Neural progenitor cell (in vitro differentiated cells): ENCODE results near the gene RPTOR. TPM values are rescaled to one million over a fixed set of nuclear protein-coding genes. Genes with fewer than 3 reads are reported as not detected.

ENCODE experiments used
- DNase-seq: peaks from one replicate; pipeline ENCODE4 v3.0.0-alpha.2; 2016; ENCODE audit warnings: low spot score
- H2AFZ ChIP-seq: fragments of 200-600 bp; sonication (generic); replicated peaks from 2 replicates; pipeline ENCODE4 v1.6.1; 2016; ENCODE audit warnings: antibody characterized with exemption
- H3F3A ChIP-seq: fragments of 200-600 bp; sonication (generic); 2 replicates; pipeline ENCODE4 v1.6.1; 2016; ENCODE audit warnings: antibody characterized with exemption, low read depth
- H3K27ac ChIP-seq: fragments of 200-600 bp; sonication (generic); 2 replicates; pipeline ENCODE4 v1.5.1; 2016; ENCODE audit warnings: mild to moderate bottlenecking
- H3K27me3 ChIP-seq: fragments of 200-600 bp; sonication (generic); 2 replicates; pipeline ENCODE4 v1.6.1; 2016; ENCODE audit warnings: mild to moderate bottlenecking, moderate library complexity
- H3K36me3 ChIP-seq: fragments of 200-600 bp; sonication (generic); 2 replicates; pipeline ENCODE4 v1.5.1; 2016
- H3K4me1 ChIP-seq: fragments of 200-600 bp; sonication (generic); 2 replicates; pipeline ENCODE4 v1.6.1; 2016; ENCODE audit warnings: mixed run types
- H3K4me2 ChIP-seq: fragments of 200-600 bp; sonication (generic); 2 replicates; pipeline ENCODE4 v1.6.1; 2016
- H3K4me3 ChIP-seq: fragments of 200-600 bp; sonication (generic); 2 replicates; pipeline ENCODE4 v1.5.1; 2016
- H3K79me2 ChIP-seq: fragments of 200-600 bp; sonication (generic); 2 replicates; pipeline ENCODE4 v1.6.1; 2016; ENCODE audit warnings: low read depth
- H3K9ac ChIP-seq: fragments of 200-600 bp; sonication (generic); 2 replicates; pipeline ENCODE4 v1.6.1; 2016
- H3K9me3 ChIP-seq: fragments of 200-600 bp; sonication (generic); 2 replicates; pipeline ENCODE4 v1.5.1; 2016; ENCODE audit warnings: low read depth
- H4K20me1 ChIP-seq: fragments of 200-600 bp; sonication (generic); 2 replicates; pipeline ENCODE4 v1.6.1; 2016; ENCODE audit warnings: low read depth
- H3K27ac Mint-ChIP-seq: 3 replicates; pipeline ENCODE4 v1.8.0; 2021; ENCODE audit warnings: mixed read lengths
- H3K27me3 Mint-ChIP-seq: 2 replicates; pipeline ENCODE4 v1.8.0; 2022; ENCODE audit warnings: low read depth, mild to moderate bottlenecking, inconsistent platforms, moderate library complexity, mixed read lengths; ENCODE audit not compliant: insufficient read depth
- H3K36me3 Mint-ChIP-seq: 3 replicates; pipeline ENCODE4 v1.8.0; 2021; ENCODE audit warnings: mixed read lengths
- H3K4me1 Mint-ChIP-seq: 3 replicates; pipeline ENCODE4 v1.8.0; 2021; ENCODE audit warnings: mixed read lengths
- H3K4me3 Mint-ChIP-seq: 3 replicates; pipeline ENCODE4 v1.8.0; 2021; ENCODE audit warnings: mild to moderate bottlenecking, moderate library complexity, mixed read lengths
- H3K9me3 Mint-ChIP-seq: 3 replicates; pipeline ENCODE4 v1.8.0; 2020; ENCODE audit warnings: mixed read lengths
- CTCF ChIP-seq: fragments of 200-600 bp; sonication (generic); IDR thresholded peaks from 2 replicates; pipeline ENCODE4 v1.5.1; 2017; ENCODE audit warnings: antibody characterized with exemption, mild to moderate bottlenecking
- EZH2 ChIP-seq: fragments of 200-600 bp; sonication (generic); IDR thresholded peaks from 2 replicates; pipeline ENCODE4 v1.6.1; 2017; ENCODE audit warnings: antibody characterized with exemption, mild to moderate bottlenecking, moderate library complexity
- EZH2phosphoT487 ChIP-seq: fragments of 200-600 bp; sonication (generic); IDR thresholded peaks from 2 replicates; pipeline ENCODE4 v1.6.1; 2017; ENCODE audit warnings: antibody characterized with exemption
- total RNA-seq: library from RNA; depleted of rRNA; stranded (reverse); fragments of >200 nt; gene quantifications from 2 replicates; pipeline ENCODE4 v1.2.3, GENCODE V29; 2015; ENCODE audit warnings: low replicate concordance

RPTOR gene
- total RNA-seq, 1 donor from 2014 or later, result 7.4 TPM

- H2AFZ ChIP-seq, result no peak overlapping the region
- no peaks in the 10 kb centered on the region for H3K36me3 ChIP-seq
These were observed 314.6 kb downstream of the RPTOR start for GRCh38 chr17:80859002-80859941.

GRCh38 chr17:80860101-80860671 is 315.5 kb downstream of the RPTOR start:
- Histone ChIP-seq H3K9me3 (no peaks in the 10 kb centered on the region), H3K9ac (no peak overlapping the region), H3K79me2 (no peaks in the 10 kb centered on the region), H3K27ac (no peak overlapping the region), H4K20me1 (no peaks in the 10 kb centered on the region), H3K27me3 (no peaks in the 10 kb centered on the region), H3K36me3 (no peaks in the 10 kb centered on the region), H3K4me1 (peaks cover 11% of the 10 kb centered on the region), H3F3A (peaks cover 6% of the 10 kb centered on the region), H3K4me3 (no peak overlapping the region), H2AFZ (no peak overlapping the region), H3K4me2 (peak overlapping the region; percentile 5)
- Mint-ChIP-seq H3K4me3 (no peak overlapping the region), H3K27me3 (peaks cover 4% of the 10 kb centered on the region), H3K4me1 (peaks cover 22% of the 10 kb centered on the region), H3K36me3 (peaks cover 25% of the 10 kb centered on the region), H3K9me3 (peaks cover 4% of the 10 kb centered on the region), H3K27ac (no peak overlapping the region)
- DNase-seq, result no peak
- TF ChIP-seq EZH2 (no peak), EZH2phosphoT487 (no peak), CTCF (no peak)

More at GRCh38 chr17:80859002-80859941, 314.6 kb downstream of the RPTOR start:
- Mint-ChIP-seq H3K9me3 (peaks cover 4% of the 10 kb centered on the region), H3K27ac (peak overlapping the region; percentile 96), H3K36me3 (peaks cover 23% of the 10 kb centered on the region), H3K27me3 (peaks cover 4% of the 10 kb centered on the region), H3K4me1 (peaks cover 22% of the 10 kb centered on the region), H3K4me3 (peak overlapping the region; percentile 36)
- Histone ChIP-seq H3K4me2 (peak overlapping the region; percentile 5), H3K4me3 (no peak overlapping the region), H3K4me1 (peaks cover 11% of the 10 kb centered on the region), H3K79me2 (no peaks in the 10 kb centered on the region), H3K27ac (no peak overlapping the region), H3K9me3 (no peaks in the 10 kb centered on the region), H3F3A (peaks cover 6% of the 10 kb centered on the region), H3K9ac (no peak overlapping the region), H4K20me1 (no peaks in the 10 kb centered on the region), H3K27me3 (no peaks in the 10 kb centered on the region)
- peak; percentile 41 for DNase-seq
- TF ChIP-seq EZH2 (no peak), EZH2phosphoT487 (no peak), CTCF (no peak)

GRCh38 chr17:80860703-80861417 is 316.2 kb downstream of the RPTOR start:
- H4K20me1 ChIP-seq, result no peaks in the 10 kb centered on the region
- H3K27me3 ChIP-seq, result no peaks in the 10 kb centered on the region
- Mint-ChIP-seq H3K4me3 (peak overlapping the region; percentile 56), H3K27ac (peak overlapping the region; percentile 29), H3K9me3 (peaks cover 4% of the 10 kb centered on the region), H3K36me3 (peaks cover 24% of the 10 kb centered on the region), H3K4me1 (peaks cover 22% of the 10 kb centered on the region), H3K27me3 (peaks cover 4% of the 10 kb centered on the region)
- H3K79me2 ChIP-seq, result no peaks in the 10 kb centered on the region
- H3K4me3 ChIP-seq, result no peak overlapping the region
- H3K36me3 ChIP-seq, result no peaks in the 10 kb centered on the region
- peaks cover 6% of the 10 kb centered on the region for H3F3A ChIP-seq
- H3K4me1 ChIP-seq, result peaks cover 11% of the 10 kb centered on the region
- no peaks in the 10 kb centered on the region for H3K9me3 ChIP-seq
- H3K4me2 ChIP-seq, result no peak overlapping the region
- no peak for TF ChIP-seq EZH2phosphoT487
- no peak for TF ChIP-seq CTCF
- TF ChIP-seq EZH2, result no peak
- H3K27ac ChIP-seq, result no peak overlapping the region
- H2AFZ ChIP-seq, result no peak overlapping the region
- no peak overlapping the region for H3K9ac ChIP-seq
- no peak for DNase-seq
